KMS-11 (cell line): Measurements from ENCODE around the gene SLC25A29.

ENCODE experiments used
- H2AFZ ChIP-seq: fragments of 200-600 bp; sonication (generic); 2 replicates; pipeline ENCODE4 v1.6.1; 2016; ENCODE audit warnings: antibody characterized with exemption, mixed run types, low read depth
- H3K27ac ChIP-seq: fragments of 200-600 bp; sonication (generic); 2 replicates; pipeline ENCODE4 v1.6.1; 2016; ENCODE audit warnings: mild to moderate bottlenecking, mixed run types
- H3K27me3 ChIP-seq: fragments of 200-600 bp; sonication (generic); 2 replicates; pipeline ENCODE4 v1.6.1; 2017; ENCODE audit warnings: mild to moderate bottlenecking, low read depth, mixed run types, moderate library complexity; ENCODE audit not compliant: insufficient read depth
- H3K36me3 ChIP-seq: fragments of 200-600 bp; sonication (generic); 2 replicates; pipeline ENCODE4 v1.6.1; 2017; ENCODE audit warnings: mild to moderate bottlenecking, mixed run types; ENCODE audit not compliant: insufficient read depth
- H3K4me1 ChIP-seq: fragments of 200-600 bp; sonication (generic); 2 replicates; pipeline ENCODE4 v1.6.1; 2016; ENCODE audit warnings: mild to moderate bottlenecking, low read depth, mixed run types; ENCODE audit not compliant: poor library complexity, severe bottlenecking
- H3K4me2 ChIP-seq: fragments of 200-600 bp; sonication (generic); 2 replicates; pipeline ENCODE4 v1.7.0; 2016; ENCODE audit warnings: mild to moderate bottlenecking, mixed run types
- H3K4me3 ChIP-seq: fragments of 200-600 bp; sonication (generic); IDR thresholded peaks from 2 replicates; pipeline ENCODE4 v1.6.1; 2017; ENCODE audit warnings: low read depth, low read length, mixed read lengths; ENCODE audit not compliant: insufficient read depth
- H3K79me2 ChIP-seq: fragments of 200-600 bp; sonication (generic); 2 replicates; pipeline ENCODE4 v1.6.1; 2016; ENCODE audit warnings: low read depth, mixed run types; ENCODE audit not compliant: insufficient read depth
- H3K9ac ChIP-seq: fragments of 200-600 bp; sonication (generic); 2 replicates; pipeline ENCODE4 v1.6.1; 2016; ENCODE audit warnings: mild to moderate bottlenecking, mixed run types
- H4K20me1 ChIP-seq: fragments of 200-600 bp; sonication (generic); 2 replicates; pipeline ENCODE4 v1.6.1; 2016; ENCODE audit warnings: mild to moderate bottlenecking, mixed run types; ENCODE audit not compliant: insufficient read depth
- CTCF ChIP-seq: fragments of 200-600 bp; sonication (generic); conservative IDR thresholded peaks from 2 replicates; pipeline ENCODE4 v1.6.1; 2017; ENCODE audit warnings: low read depth, mild to moderate bottlenecking, antibody characterized with exemption, low read length, moderate library complexity, mixed read lengths

Gene SLC25A29

DNA sequence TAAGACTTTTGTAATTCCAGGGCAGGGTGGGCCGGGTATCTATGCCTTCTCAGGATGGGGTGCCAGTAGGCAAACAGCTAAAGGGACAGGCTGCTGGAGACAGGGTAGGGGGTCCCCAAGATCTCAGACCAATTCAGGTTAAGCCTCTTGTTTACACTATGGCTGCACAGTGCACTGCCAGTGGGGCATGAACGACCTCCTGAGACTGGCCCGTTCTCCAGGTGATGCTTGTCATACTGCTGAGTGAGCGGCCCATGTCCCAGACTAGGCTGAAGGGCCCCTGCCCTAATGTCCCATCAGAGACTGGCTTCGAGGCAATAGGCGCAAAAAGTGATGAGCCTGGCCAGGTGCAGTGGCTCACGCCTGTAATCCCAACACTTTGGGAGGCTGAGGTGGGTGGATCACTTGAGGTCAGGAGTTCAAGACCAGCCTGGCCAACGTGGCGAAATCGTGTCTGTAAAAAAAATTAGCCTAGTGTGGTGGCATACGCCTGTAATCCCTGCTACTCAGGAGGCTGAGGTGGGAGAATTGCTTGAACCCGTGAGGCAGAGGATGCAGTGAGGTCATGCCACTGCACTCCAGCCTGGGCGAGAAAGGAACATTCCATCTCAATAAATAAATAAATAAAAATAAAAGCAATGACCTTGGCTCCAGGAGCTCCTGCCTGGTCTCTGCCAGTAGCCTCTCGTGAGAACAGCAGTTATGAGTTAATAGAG lies 12.6 kb downstream of the SLC25A29 start:
- no peak overlapping the region for H3K4me2 ChIP-seq
- H3K36me3 ChIP-seq, result no peaks in the 10 kb centered on the region
- H3K27ac ChIP-seq, result no peak overlapping the region
- no peak overlapping the region for H2AFZ ChIP-seq
- H3K4me3 ChIP-seq, result no peak overlapping the region
- TF ChIP-seq CTCF, result no peak
- no peaks in the 10 kb centered on the region for H3K4me1 ChIP-seq
- H4K20me1 ChIP-seq, result no peaks in the 10 kb centered on the region
- no peaks in the 10 kb centered on the region for H3K79me2 ChIP-seq
- no peak overlapping the region for H3K9ac ChIP-seq
- no peaks in the 10 kb centered on the region for H3K27me3 ChIP-seq

- Histone ChIP-seq H3K27me3 (no peaks in the 10 kb centered on the region), H3K4me1 (no peaks in the 10 kb centered on the region), H4K20me1 (no peaks in the 10 kb centered on the region), H3K79me2 (no peaks in the 10 kb centered on the region), H3K4me3 (no peak overlapping the region), H2AFZ (no peak overlapping the region), H3K4me2 (no peak overlapping the region), H3K36me3 (no peaks in the 10 kb centered on the region), H3K9ac (no peak overlapping the region), H3K27ac (no peak overlapping the region)
- TF ChIP-seq CTCF, result no peak
These were observed 13.3 kb downstream of the SLC25A29 start for GRCh38 chr14:100292776-100293461.

DNA sequence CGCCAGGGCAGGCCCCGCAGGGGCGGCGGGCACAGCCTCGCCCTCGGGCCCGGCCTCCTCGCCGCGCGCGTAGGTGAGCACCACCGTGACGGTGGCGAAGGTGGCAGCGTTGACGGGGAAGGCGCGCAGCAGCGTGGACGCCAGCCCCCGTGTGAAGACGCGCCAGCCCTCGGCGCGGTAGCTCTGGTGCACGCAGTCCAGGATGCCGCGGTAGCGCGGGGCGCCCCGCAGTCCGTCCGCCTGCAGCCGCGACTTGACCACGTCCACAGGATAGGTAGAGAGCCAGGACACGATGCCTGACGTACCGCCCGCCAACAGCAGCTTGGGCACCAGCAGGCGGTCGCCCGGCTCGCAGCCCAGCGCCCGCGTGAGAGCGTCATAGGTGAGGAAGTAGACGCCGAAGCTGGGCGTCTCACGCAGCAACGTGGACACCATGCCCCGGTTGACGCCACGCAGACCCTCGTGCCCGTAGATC lies 13.9 kb downstream of the SLC25A29 start:
- Histone ChIP-seq H3K36me3 (no peaks in the 10 kb centered on the region), H3K4me1 (no peaks in the 10 kb centered on the region), H3K79me2 (no peaks in the 10 kb centered on the region), H3K4me2 (no peak overlapping the region), H3K27me3 (no peaks in the 10 kb centered on the region), H3K4me3 (no peak overlapping the region), H2AFZ (no peak overlapping the region), H3K9ac (no peak overlapping the region), H3K27ac (no peak overlapping the region), H4K20me1 (no peaks in the 10 kb centered on the region)
- no peak for TF ChIP-seq CTCF

DNA sequence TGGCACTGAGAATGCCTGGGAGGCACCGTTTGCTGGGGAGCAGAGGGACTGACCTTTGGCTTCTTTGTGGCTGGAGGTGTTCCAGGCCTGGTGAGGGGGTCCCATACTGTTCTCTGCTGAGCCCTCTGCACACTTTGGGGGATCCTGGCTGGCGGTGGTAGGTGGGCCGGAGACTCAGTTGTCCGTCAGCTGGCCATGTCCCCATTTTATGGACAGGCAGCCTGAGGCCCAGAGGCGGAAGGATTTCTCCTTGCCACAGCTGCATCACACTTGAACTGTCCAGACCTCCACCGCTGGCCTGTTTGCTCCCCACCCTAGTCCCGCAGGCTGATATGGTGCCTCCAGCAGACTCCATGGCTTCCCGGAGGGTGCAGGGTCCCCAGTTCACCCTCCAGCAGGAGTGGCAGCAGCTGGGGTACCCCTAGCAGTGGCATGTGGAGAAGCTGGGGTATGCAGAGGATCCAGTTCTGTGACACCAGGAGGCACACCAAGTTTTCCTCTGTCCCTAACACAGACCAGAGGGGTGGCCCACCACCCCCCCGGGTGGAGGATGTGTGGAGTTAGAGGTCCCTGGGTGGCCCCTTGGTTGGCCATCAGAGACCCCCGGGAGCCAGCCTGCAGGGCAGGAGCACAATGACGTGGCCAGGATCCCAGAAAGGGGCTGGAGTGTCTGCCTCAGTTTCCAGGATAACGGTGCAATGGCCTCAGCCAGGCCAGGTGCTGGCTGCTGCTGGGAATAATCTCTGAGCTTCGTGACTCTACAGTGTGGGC lies 14.8 kb downstream of the SLC25A29 start:
- H3K79me2 ChIP-seq, result no peaks in the 10 kb centered on the region
- H3K4me3 ChIP-seq, result no peak overlapping the region
- TF ChIP-seq CTCF, result no peak
- H3K9ac ChIP-seq, result no peak overlapping the region
- H2AFZ ChIP-seq, result no peak overlapping the region
- H4K20me1 ChIP-seq, result no peaks in the 10 kb centered on the region
- H3K36me3 ChIP-seq, result no peaks in the 10 kb centered on the region
- no peaks in the 10 kb centered on the region for H3K4me1 ChIP-seq
- H3K27me3 ChIP-seq, result no peaks in the 10 kb centered on the region
- no peak overlapping the region for H3K4me2 ChIP-seq
- H3K27ac ChIP-seq, result no peak overlapping the region
